ENCODE data around the gene USH2A.
"Not testable (repeated sequence)": the region's sequence is repeated elsewhere in the genome, so short reads cannot be mapped to it uniquely, and the experiment has no call there.

The USH2A gene

GRCh38 chr1:216044538-216044937, 378.7 kb downstream of the USH2A start:
- no peak for DNase-seq

GRCh38 chr1:216034506-216034905, 388.7 kb downstream of the USH2A start:
- peak; percentile 1 for DNase-seq

GRCh38 chr1:216032961-216033614, 390.2 kb downstream of the USH2A start:
- DNase-seq = no peak

- DNase-seq = no peak
These were observed 391.0 kb downstream of the USH2A start for GRCh38 chr1:216032284-216032683.

- no peak for DNase-seq
These were observed 394.6 kb downstream of the USH2A start for GRCh38 chr1:216028631-216029030.

GRCh38 chr1:216024546-216024945, 398.7 kb downstream of the USH2A start:
- no peak for DNase-seq

- DNase-seq = no peak
These were observed 402.4 kb downstream of the USH2A start for GRCh38 chr1:216020743-216021345.

- DNase-seq = no peak
These were observed 408.1 kb downstream of the USH2A start for GRCh38 chr1:216015116-216015515.

GRCh38 chr1:216014086-216014485, 409.2 kb downstream of the USH2A start:
- no peak for DNase-seq

- DNase-seq = not testable (repeated sequence)
These were observed 413.8 kb downstream of the USH2A start for GRCh38 chr1:216009456-216009855.

GRCh38 chr1:216005916-216006315, 417.3 kb downstream of the USH2A start:
- DNase-seq = no peak

- peak; percentile 20 for DNase-seq
These were observed 430.6 kb downstream of the USH2A start for GRCh38 chr1:215992620-215993019.

GRCh38 chr1:215987092-215987875, 436.0 kb downstream of the USH2A start:
- no peak for DNase-seq

GRCh38 chr1:215986401-215986800, 436.8 kb downstream of the USH2A start:
- DNase-seq = no peak

GRCh38 chr1:215983680-215984079, 439.6 kb downstream of the USH2A start:
- no peak for DNase-seq

- DNase-seq = no peak
These were observed 451.3 kb downstream of the USH2A start for GRCh38 chr1:215971793-215972441.

GRCh38 chr1:215970406-215970805, 452.8 kb downstream of the USH2A start:
- no peak for DNase-seq

GRCh38 chr1:215963621-215964020, 459.6 kb downstream of the USH2A start:
- DNase-seq = no peak

- DNase-seq = no peak
These were observed 460.2 kb downstream of the USH2A start for GRCh38 chr1:215963040-215963439.

- no peak for DNase-seq
These were observed 464.4 kb downstream of the USH2A start for GRCh38 chr1:215958841-215959240.

GRCh38 chr1:215957663-215958062, 465.6 kb downstream of the USH2A start:
- no peak for DNase-seq

GRCh38 chr1:215932558-215932957, 490.7 kb downstream of the USH2A start:
- DNase-seq = no peak

- DNase-seq = no peak
These were observed 496.6 kb downstream of the USH2A start for GRCh38 chr1:215926670-215927069.
